DMS 273 (cell line): Measurements from ENCODE around the gene RFC2.

ENCODE experiments used
- DNase-seq: peaks from one replicate; lab custom pipeline; 2025; ENCODE audit not compliant: unreplicated experiment; lab: John Stamatoyannopoulos, UW

The RFC2 gene

GRCh38 chr7:74193913-74194312 is 60.3 kb downstream of the RFC2 start:
- DNase-seq, result no peak

- DNase-seq, result no peak
Observed at GRCh38 chr7:74193054-74193453, 61.1 kb downstream of the RFC2 start.

GRCh38 chr7:74191231-74191630 is 63.0 kb downstream of the RFC2 start:
- no peak for DNase-seq

- DNase-seq, result no peak
Observed at GRCh38 chr7:74190259-74190658, 63.9 kb downstream of the RFC2 start.

GRCh38 chr7:74187915-74188675 is 66.1 kb downstream of the RFC2 start:
- DNase-seq, result no peak

- DNase-seq, result no peak
Observed at GRCh38 chr7:74185636-74186035, 68.6 kb downstream of the RFC2 start.

GRCh38 chr7:74185016-74185415 is 69.2 kb downstream of the RFC2 start:
- DNase-seq, result no peak

GRCh38 chr7:74183653-74184450 is 70.3 kb downstream of the RFC2 start:
- peak; percentile 42 for DNase-seq

- DNase-seq, result no peak
Observed at GRCh38 chr7:74183142-74183541, 71.1 kb downstream of the RFC2 start.

- peak; percentile 68 for DNase-seq
Observed at GRCh38 chr7:74182453-74183090, 71.6 kb downstream of the RFC2 start.

GRCh38 chr7:74181821-74182220 is 72.4 kb downstream of the RFC2 start:
- no peak for DNase-seq
